Common myeloid progenitor, CD34-positive (primary cell): Measurements from ENCODE around the gene BCAS1.

Experiments
- CTCF ChIA-PET: fragments of 350-600 bp; sonication (Branson Sonifier 250); formaldehyde crosslinking; loops from one replicate; lab custom pipeline; 2021; ENCODE audit warnings: antibody characterized with exemption; lab: Charles Lee
- POLR2A ChIA-PET: fragments of 350-600 bp; sonication (Branson Sonifier 250); formaldehyde crosslinking; loops from one replicate; lab custom pipeline; 2021; ENCODE audit warnings: antibody characterized with exemption; lab: Charles Lee
- DNase-seq, 3 donors: peaks; one replicate each; pipeline versions ENCODE4 v3.0.0 to v3.0.0-alpha.2; 2013
- H3K27ac ChIP-seq, 2 experiments: 1 replicate in 1 of 2; 2 replicates in 1 of 2; pipeline ENCODE4 v1.7.0; 2013; ENCODE audit warnings: inconsistent platforms in 2 of 2, low read length in 2 of 2, mild to moderate bottlenecking in 2 of 2, low read depth in 1 of 2, moderate library complexity in 1 of 2; ENCODE audit not compliant: severe bottlenecking in 2 of 2, insufficient read depth in 1 of 2, poor library complexity in 1 of 2
- H3K27me3 ChIP-seq, 5 experiments: replicated peaks in 2 of 5; 1 replicate in 3 of 5; 2 replicates in 2 of 5; pipeline versions ENCODE4 v1.6.1 to v1.7.0; 2013; ENCODE audit warnings: low read length in 4 of 5, mild to moderate bottlenecking in 2 of 5, moderate library complexity in 2 of 5, inconsistent platforms in 1 of 5; ENCODE audit not compliant: insufficient read depth in 5 of 5, control insufficient read depth in 4 of 5
- H3K36me3 ChIP-seq, 4 experiments: 1 replicate in 2 of 4; 2 replicates in 2 of 4; pipeline versions ENCODE4 v1.6.1 to v1.7.0; 2013; ENCODE audit warnings: low read length in 3 of 4, control low read depth in 1 of 4, mild to moderate bottlenecking in 1 of 4; ENCODE audit not compliant: control insufficient read depth in 4 of 4, insufficient read depth in 4 of 4
- H3K4me1 ChIP-seq, 4 experiments: 1 replicate in 3 of 4; 2 replicates in 1 of 4; pipeline versions ENCODE4 v1.6.1 to v1.7.1; 2013; ENCODE audit warnings: low read length in 3 of 4, mild to moderate bottlenecking in 3 of 4, control low read depth in 1 of 4, inconsistent platforms in 1 of 4, moderate library complexity in 1 of 4; ENCODE audit not compliant: control insufficient read depth in 4 of 4, insufficient read depth in 4 of 4; ENCODE audit errors: control extremely low read depth in 1 of 4
- H3K4me3 ChIP-seq, 7 experiments: 1 replicate in 4 of 7; 2 replicates in 3 of 7; pipeline versions ENCODE4 v1.5.1 to v1.7.0; 2013; ENCODE audit warnings: mild to moderate bottlenecking in 7 of 7, low read length in 6 of 7, moderate library complexity in 6 of 7, inconsistent platforms in 2 of 7, low read depth in 2 of 7, control low read depth in 1 of 7; ENCODE audit not compliant: insufficient read depth in 4 of 7, control insufficient read depth in 1 of 7; ENCODE audit errors: extremely low read depth in 1 of 7
- H3K9me3 ChIP-seq, 5 experiments: 1 replicate in 4 of 5; 2 replicates in 1 of 5; pipeline versions ENCODE4 v1.6.1 to v1.7.1; 2013; ENCODE audit warnings: low read length in 4 of 5, mild to moderate bottlenecking in 2 of 5, inconsistent platforms in 1 of 5, low read depth in 1 of 5, moderate library complexity in 1 of 5; ENCODE audit not compliant: control insufficient read depth in 4 of 5, insufficient read depth in 2 of 5; ENCODE audit errors: control extremely low read depth in 1 of 5
- WGBS: methylation state at CpG from one replicate; pipeline ENCODE4 v1.1.5; 2013; ENCODE audit not compliant: insufficient coverage; 5-methylcytosine and 5-hydroxymethylcytosine counted together

BCAS1 gene

DNA sequence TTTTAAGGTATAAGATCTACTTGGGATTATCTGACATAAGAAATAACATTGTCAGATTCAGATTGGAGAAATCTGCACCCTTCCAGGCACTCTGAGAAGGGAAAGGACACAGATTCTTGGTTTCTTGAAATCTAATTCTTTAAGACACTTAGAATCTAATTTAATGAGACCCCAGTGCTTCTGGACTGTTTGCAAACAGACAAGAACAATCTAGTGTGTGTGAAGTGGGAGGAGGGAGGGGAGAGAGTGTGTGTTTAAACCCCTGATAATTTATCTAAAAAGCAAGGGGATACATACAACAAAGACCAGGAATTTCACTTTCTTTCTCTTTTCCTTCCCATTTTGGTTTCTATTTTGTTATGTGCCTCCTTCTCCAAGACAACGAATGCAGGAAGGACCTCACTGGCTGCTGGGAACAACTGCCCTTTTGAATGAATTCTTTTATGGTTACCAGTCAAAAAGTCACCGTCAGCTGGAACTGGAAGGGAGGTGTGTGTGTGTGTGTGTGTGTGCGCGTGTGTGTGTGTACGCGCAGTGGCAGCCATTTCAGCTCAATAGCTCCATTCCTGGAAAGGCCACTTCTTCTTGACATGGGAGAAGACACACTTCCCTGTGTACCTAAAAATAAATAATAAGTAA lies 129.4 kb downstream of the BCAS1 start:
- peak; percentile 58 to 76 (median 66) for DNase-seq
- Histone ChIP-seq H3K4me1 (peaks cover 14 to 76% (median 50%) of the 10 kb centered on the region in 4 experiments), H3K4me3 (peak overlapping the region in 6 of 7 experiments; percentile 27 to 65 (median 34)), H3K27me3 (no peaks in the 10 kb centered on the region), H3K27ac (peak overlapping the region in 1 of 2 experiments; percentile 76), H3K9me3 (no peaks in the 10 kb centered on the region), H3K36me3 (no peaks in the 10 kb centered on the region)
- CTCF ChIA-PET = interaction anchor here (0.7 to 10.4 kb wide), 11 partner anchors 17 to 394 kb away, joined by 3 to 127 read pairs (median 4); no protein-coding TSS in a partner anchor
- WGBS = no CpG with 5 or more reads among the region's 6 CpGs
- POLR2A ChIA-PET = interaction anchor here (0.5 kb wide), 1 partner anchor 167 kb away, joined by 3 read pairs; no protein-coding TSS in a partner anchor

- ChIA-PET POLR2A (interaction anchor here (0.9 kb wide), 1 partner anchor 24 kb away, joined by 3 read pairs; no protein-coding TSS in a partner anchor), CTCF (interaction anchor here (0.8 to 15.7 kb wide), 23 partner anchors 10 to 394 kb away, joined by 3 to 166 read pairs (median 4); no protein-coding TSS in a partner anchor)
- H3K27ac ChIP-seq = peak overlapping the region; percentile 9 to 31
- no peak for DNase-seq
- no peaks in the 10 kb centered on the region for H3K36me3 ChIP-seq
- WGBS = 60% methylated on average over 6 of the region's 7 CpGs
- H3K9me3 ChIP-seq = no peaks in the 10 kb centered on the region
- H3K4me3 ChIP-seq = peak overlapping the region in 2 of 7 experiments; percentile 7 to 11
- H3K4me1 ChIP-seq = peaks cover 19 to 83% (median 57%) of the 10 kb centered on the region in 4 experiments
- H3K27me3 ChIP-seq = no peaks in the 10 kb centered on the region
Observed at GRCh38 chr20:53940360-53940702, 130.1 kb downstream of the BCAS1 start.

DNA sequence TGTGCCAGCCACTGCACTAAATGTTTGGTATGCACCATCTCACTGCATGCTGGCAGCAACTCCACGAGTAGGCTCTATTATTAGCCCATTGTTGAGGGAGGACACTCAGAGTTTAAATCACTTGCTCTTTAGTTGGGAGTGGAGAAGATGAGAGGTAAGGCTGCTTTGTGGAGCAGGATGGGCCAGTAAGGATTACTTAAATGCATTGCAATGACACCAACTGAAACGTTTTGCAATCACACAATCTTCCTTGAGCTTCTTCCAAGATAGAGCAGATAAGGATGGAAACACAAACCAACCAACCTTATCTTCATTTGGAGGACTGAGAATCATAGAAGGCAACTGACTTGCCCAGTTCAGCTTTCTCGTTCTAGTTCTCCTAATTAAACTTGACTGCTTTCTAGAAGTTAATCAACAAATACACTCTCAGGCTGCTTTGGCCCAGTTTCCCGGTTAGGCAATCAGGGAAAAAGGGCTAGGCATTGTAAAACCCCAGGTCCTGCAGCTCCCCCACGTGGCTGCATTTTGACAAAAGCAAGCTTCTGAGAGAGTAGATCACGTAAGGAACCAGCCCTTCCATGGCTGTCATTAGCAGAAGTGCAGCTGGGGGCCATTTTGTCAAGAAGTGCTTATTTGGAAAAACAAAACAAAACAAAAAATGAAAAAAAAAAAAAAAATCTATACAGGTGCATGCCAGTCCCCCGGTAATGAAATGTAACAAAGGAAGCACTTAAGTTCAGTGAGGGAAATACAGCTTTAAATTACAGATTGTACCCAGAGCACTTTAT lies 130.6 kb downstream of the BCAS1 start:
- ChIA-PET POLR2A (interaction anchor here (0.9 kb wide), 1 partner anchor 24 kb away, joined by 3 read pairs; no protein-coding TSS in a partner anchor), CTCF (interaction anchor here (0.5 to 15.7 kb wide), 30 partner anchors 9 to 394 kb away, joined by 3 to 166 read pairs (median 4); no protein-coding TSS in a partner anchor)
- no peaks in the 10 kb centered on the region for H3K9me3 ChIP-seq
- 0% methylated on average over 4 of the region's 7 CpGs for WGBS
- peak overlapping the region in 2 of 7 experiments; percentile 7 to 11 for H3K4me3 ChIP-seq
- peak overlapping the region; percentile 9 to 31 for H3K27ac ChIP-seq
- peaks cover 23 to 89% (median 62%) of the 10 kb centered on the region in 4 experiments for H3K4me1 ChIP-seq
- H3K36me3 ChIP-seq = no peaks in the 10 kb centered on the region
- H3K27me3 ChIP-seq = no peaks in the 10 kb centered on the region
- DNase-seq = peak; percentile 94 to 95 (median 95)

GRCh38 chr20:53939190-53939571 lies 131.2 kb downstream of the BCAS1 start:
- Histone ChIP-seq H3K36me3 (no peaks in the 10 kb centered on the region), H3K4me3 (no peak overlapping the region), H3K9me3 (no peaks in the 10 kb centered on the region), H3K4me1 (peaks cover 27 to 94% (median 68%) of the 10 kb centered on the region in 4 experiments), H3K27ac (no peak overlapping the region), H3K27me3 (no peaks in the 10 kb centered on the region)
- WGBS = 80% methylated on average over 1 of the region's 3 CpGs
- no peak for DNase-seq
- CTCF ChIA-PET = interaction anchor here (0.9 to 15.7 kb wide), 23 partner anchors 9 to 393 kb away, joined by 3 to 166 read pairs (median 4); no protein-coding TSS in a partner anchor
- POLR2A ChIA-PET = no interaction called here

GRCh38 chr20:53938739-53939138 lies 131.7 kb downstream of the BCAS1 start:
- ChIA-PET POLR2A (no interaction called here), CTCF (interaction anchor here (1.2 to 15.7 kb wide), 11 partner anchors 8 to 360 kb away, joined by 3 to 166 read pairs (median 7); no protein-coding TSS in a partner anchor)
- 100% methylated on average over 1 of the region's 1 CpG for WGBS
- Histone ChIP-seq H3K4me1 (peaks cover 32 to 96% (median 70%) of the 10 kb centered on the region in 4 experiments), H3K27me3 (no peaks in the 10 kb centered on the region), H3K36me3 (no peaks in the 10 kb centered on the region), H3K27ac (no peak overlapping the region), H3K9me3 (no peaks in the 10 kb centered on the region), H3K4me3 (no peak overlapping the region)
- no peak for DNase-seq

GRCh38 chr20:53937929-53938367 lies 132.4 kb downstream of the BCAS1 start:
- ChIA-PET CTCF (interaction anchor here (1.4 to 15.7 kb wide), 8 partner anchors 8 to 359 kb away, joined by 4 to 166 read pairs (median 8); no protein-coding TSS in a partner anchor), POLR2A (no interaction called here)
- no peak for DNase-seq
- H3K27ac ChIP-seq = no peak overlapping the region
- no peaks in the 10 kb centered on the region for H3K36me3 ChIP-seq
- H3K4me1 ChIP-seq = peaks cover 39 to 97% (median 74%) of the 10 kb centered on the region in 4 experiments
- H3K27me3 ChIP-seq = no peaks in the 10 kb centered on the region
- H3K9me3 ChIP-seq = no peaks in the 10 kb centered on the region
- WGBS = 100% methylated on average over 5 of the region's 5 CpGs
- no peak overlapping the region for H3K4me3 ChIP-seq
